Vagina (tissue), 2 donors: Measurements from ENCODE around the gene FAM200B. TPM values are rescaled to one million over a fixed set of nuclear protein-coding genes. Genes with fewer than 3 reads are reported as not detected.

Experiments
- DNase-seq, 2 donors: peaks; one replicate each; pipeline ENCODE4 v3.0.0-alpha.2; 2017; ENCODE audit errors: extremely low spot score in 2 of 2
- H3K27ac ChIP-seq: fragments of 200-600 bp; sonication (generic); one replicate; pipeline ENCODE4 v1.5.1; 2019
- H3K27me3 ChIP-seq: fragments of 200-600 bp; sonication (generic); one replicate; pipeline ENCODE4 v1.5.1; 2019
- H3K36me3 ChIP-seq, 2 donors: fragments of 200-600 bp; sonication (generic); one replicate each; pipeline ENCODE4 v1.5.1; 2017 to 2019
- H3K4me1 ChIP-seq: fragments of 200-600 bp; sonication (generic); one replicate; pipeline ENCODE4 v1.5.1; 2019
- H3K4me3 ChIP-seq, 2 donors: fragments of 200-600 bp; sonication (generic); 1 replicate in 1 of 2; 2 replicates in 1 of 2; pipeline ENCODE4 v1.5.1; 2016 to 2019
- H3K9me3 ChIP-seq: fragments of 200-600 bp; sonication (generic); one replicate; pipeline ENCODE4 v1.5.1; 2019
- POLR2A ChIP-seq, 2 donors: fragments of 450-650 bp; IDR thresholded peaks; one replicate each; pipeline ENCODE4 v1.6.1; 2017; ENCODE audit warnings: antibody characterized with exemption in 2 of 2, mild to moderate bottlenecking in 2 of 2, moderate library complexity in 2 of 2
- POLR2AphosphoS5 ChIP-seq, 2 donors: sonication (generic); formaldehyde crosslinking; IDR thresholded peaks; one replicate each; pipeline ENCODE4 v1.9.0; 2017; ENCODE audit warnings: antibody characterized with exemption in 2 of 2, mild to moderate bottlenecking in 2 of 2, low read depth in 1 of 2; ENCODE audit not compliant: insufficient read depth in 1 of 2
- intact Hi-C: fragments of 100-400 bp; cut with DNase I; formaldehyde crosslinking; loops from one replicate; pipeline ENCODE4 v1.15.1; 2023
- total RNA-seq: library from RNA; depleted of rRNA; stranded (reverse); fragments of >200 nt; gene quantifications from one replicate; pipeline ENCODE4 v1.2.3, GENCODE V29; 2016
- TF ChIP-seq, protein P1 (sequence below), 3 experiments: fragments of 450-650 bp in 2 of 3; fragments of 200-600 bp in 1 of 3; sonication (generic) in 1 of 3; IDR thresholded peaks; one replicate each; pipeline ENCODE4 v1.5.1; 2017 to 2019; ENCODE audit warnings: antibody characterized with exemption in 3 of 3, mild to moderate bottlenecking in 2 of 3, moderate library complexity in 2 of 3

Gene FAM200B
- 29.5 TPM for total RNA-seq

- Histone ChIP-seq H3K27me3 (no peaks in the 10 kb centered on the region), H3K4me1 (peaks cover 37% of the 10 kb centered on the region), H3K27ac (peak within 1 kb of the TSS; percentile 86), H3K36me3 (peaks cover 0 to under 1% of the 10 kb centered on the region in 2 donors), H3K9me3 (no peaks in the 10 kb centered on the region), H3K4me3 (peak within 1 kb of the TSS; percentile 65 to 71)
- DNase-seq = peak; percentile 98 to 99
- TF ChIP-seq POLR2A (IDR thresholded peaks at IDR 0.05) (peak in 1 of 2 donors; percentile 81), POLR2AphosphoS5 (IDR thresholded peaks at IDR 0.05; ENCODE audit: insufficient read depth in 1 of 2, low read depth in 1 of 2) (peak; percentile 94 to 97)
- TF ChIP-seq, protein P1, sequence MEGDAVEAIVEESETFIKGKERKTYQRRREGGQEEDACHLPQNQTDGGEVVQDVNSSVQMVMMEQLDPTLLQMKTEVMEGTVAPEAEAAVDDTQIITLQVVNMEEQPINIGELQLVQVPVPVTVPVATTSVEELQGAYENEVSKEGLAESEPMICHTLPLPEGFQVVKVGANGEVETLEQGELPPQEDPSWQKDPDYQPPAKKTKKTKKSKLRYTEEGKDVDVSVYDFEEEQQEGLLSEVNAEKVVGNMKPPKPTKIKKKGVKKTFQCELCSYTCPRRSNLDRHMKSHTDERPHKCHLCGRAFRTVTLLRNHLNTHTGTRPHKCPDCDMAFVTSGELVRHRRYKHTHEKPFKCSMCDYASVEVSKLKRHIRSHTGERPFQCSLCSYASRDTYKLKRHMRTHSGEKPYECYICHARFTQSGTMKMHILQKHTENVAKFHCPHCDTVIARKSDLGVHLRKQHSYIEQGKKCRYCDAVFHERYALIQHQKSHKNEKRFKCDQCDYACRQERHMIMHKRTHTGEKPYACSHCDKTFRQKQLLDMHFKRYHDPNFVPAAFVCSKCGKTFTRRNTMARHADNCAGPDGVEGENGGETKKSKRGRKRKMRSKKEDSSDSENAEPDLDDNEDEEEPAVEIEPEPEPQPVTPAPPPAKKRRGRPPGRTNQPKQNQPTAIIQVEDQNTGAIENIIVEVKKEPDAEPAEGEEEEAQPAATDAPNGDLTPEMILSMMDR (IDR thresholded peaks at IDR 0.05) = peak in 1 of 3 experiments; percentile 18
- intact Hi-C loops = no loop called here
These were observed at the start of gene FAM200B for GRCh38 chr4:15681372-15682241. FAM200B (plus strand) TSS chr4:15681827; CDS start chr4:15686978, 5,151 bp downstream.

- H3K4me1 ChIP-seq = no peaks in the 10 kb centered on the region
- peak in 1 of 2 donors; percentile 50 for TF ChIP-seq POLR2AphosphoS5 (IDR thresholded peaks at IDR 0.05; ENCODE audit: insufficient read depth in 1 of 2, low read depth in 1 of 2)
- no peak for TF ChIP-seq POLR2A (IDR thresholded peaks at IDR 0.05)
- no peaks in the 10 kb centered on the region for H3K9me3 ChIP-seq
- H3K36me3 ChIP-seq = peaks cover 2 to 31% of the 10 kb centered on the region in 2 donors
- no peak overlapping the region for H3K27ac ChIP-seq
- no peaks in the 10 kb centered on the region for H3K27me3 ChIP-seq
- no peak overlapping the region for H3K4me3 ChIP-seq
- intact Hi-C loops = no loop called here
- no peak for DNase-seq
These were observed 44.8 kb upstream of the FAM200B start for GRCh38 chr4:15636818-15637217.

- TF ChIP-seq, protein P1 (IDR thresholded peaks at IDR 0.05) = no peak
- TF ChIP-seq POLR2A (IDR thresholded peaks at IDR 0.05) (no peak), POLR2AphosphoS5 (IDR thresholded peaks at IDR 0.05; ENCODE audit: insufficient read depth in 1 of 2, low read depth in 1 of 2) (no peak)
- H3K36me3 ChIP-seq = peaks cover 2 to 31% of the 10 kb centered on the region in 2 donors
These were observed 43.2 kb upstream of the FAM200B start for GRCh38 chr4:15638418-15638817.

DNA sequence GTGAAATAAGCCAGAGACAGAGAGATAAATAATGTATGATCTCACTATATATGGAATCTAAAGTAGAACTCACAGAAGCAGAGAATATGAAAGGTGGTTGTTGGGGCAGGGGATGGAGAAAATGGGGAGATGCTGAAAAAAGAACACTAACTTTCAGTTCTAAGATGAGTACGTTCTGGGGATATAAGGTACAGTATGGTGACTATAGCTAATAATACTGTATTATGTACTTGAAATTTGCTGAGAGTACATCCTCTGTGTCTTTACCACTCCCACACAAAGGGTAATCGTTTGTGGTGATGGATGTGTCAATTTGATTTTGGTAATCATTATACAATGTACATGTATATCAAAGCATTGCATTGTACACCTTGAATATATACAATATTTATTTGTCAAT is 33.0 kb upstream of the FAM200B start:
- Histone ChIP-seq H3K4me3 (no peak overlapping the region), H3K36me3 (no peaks in the 10 kb centered on the region), H3K27ac (no peak overlapping the region), H3K4me1 (peaks cover 92% of the 10 kb centered on the region), H3K27me3 (no peaks in the 10 kb centered on the region), H3K9me3 (no peaks in the 10 kb centered on the region)
- TF ChIP-seq, protein P1 (IDR thresholded peaks at IDR 0.05) = no peak
- TF ChIP-seq POLR2AphosphoS5 (IDR thresholded peaks at IDR 0.05; ENCODE audit: insufficient read depth in 1 of 2, low read depth in 1 of 2) (no peak), POLR2A (IDR thresholded peaks at IDR 0.05) (no peak)
- intact Hi-C loops = no loop called here
- DNase-seq = no peak

More at GRCh38 chr4:15638418-15638817, 43.2 kb upstream of the FAM200B start:
- Histone ChIP-seq H3K4me3 (no peak overlapping the region), H3K9me3 (no peaks in the 10 kb centered on the region), H3K4me1 (peaks cover 13% of the 10 kb centered on the region), H3K27ac (no peak overlapping the region), H3K27me3 (no peaks in the 10 kb centered on the region)
- intact Hi-C loops = no loop called here
- no peak for DNase-seq

DNA sequence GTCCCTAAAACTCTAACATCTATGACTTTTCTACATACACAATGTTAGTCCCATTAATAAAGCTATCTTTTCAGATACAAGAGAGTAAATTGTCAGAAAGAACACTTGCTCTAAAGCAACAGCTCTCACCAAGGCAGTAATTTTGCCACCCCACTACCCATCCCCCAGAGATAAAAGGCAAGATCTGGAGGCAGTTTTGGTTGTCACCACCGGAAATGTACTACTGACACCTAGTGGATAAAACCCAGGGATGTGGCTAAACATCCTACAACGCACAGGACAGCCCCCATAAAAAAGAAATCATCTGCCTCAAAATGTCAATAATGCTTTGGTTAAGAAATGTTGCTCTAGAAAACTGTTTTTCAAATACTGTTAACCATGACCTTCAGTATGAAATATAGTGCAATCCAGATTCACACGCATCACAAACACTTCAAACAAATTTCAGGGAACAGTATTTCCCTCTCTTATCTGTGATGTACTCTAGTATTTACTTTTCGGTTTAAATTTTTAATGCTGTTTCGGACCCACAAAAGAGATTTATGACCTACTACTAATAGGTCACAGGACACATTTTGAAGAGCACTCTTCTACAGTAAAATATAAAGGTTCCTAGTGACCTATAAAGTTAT is 31.6 kb upstream of the FAM200B start:
- H3K27me3 ChIP-seq = no peaks in the 10 kb centered on the region
- TF ChIP-seq, protein P1 (IDR thresholded peaks at IDR 0.05) = peak in 2 of 3 experiments; percentile 42 to 59
- TF ChIP-seq POLR2A (IDR thresholded peaks at IDR 0.05) = no peak
- peak in 1 of 2 donors; percentile 43 for TF ChIP-seq POLR2AphosphoS5 (IDR thresholded peaks at IDR 0.05; ENCODE audit: insufficient read depth in 1 of 2, low read depth in 1 of 2)
- intact Hi-C loops = loop anchor here (5.0 to 10.0 kb wide), 2 partner anchors 175 to 648 kb away; partner anchors contain the start of gene CPEB2
- H3K27ac ChIP-seq = peak overlapping the region; percentile 99
- DNase-seq = no peak
- H3K9me3 ChIP-seq = no peaks in the 10 kb centered on the region
- peaks cover 85% of the 10 kb centered on the region for H3K4me1 ChIP-seq
- H3K36me3 ChIP-seq = no peaks in the 10 kb centered on the region
- H3K4me3 ChIP-seq = no peak overlapping the region
